Left ventricle myocardium inferior (tissue), 1 donor: ENCODE results near the gene ZNF664. TPM values are rescaled to one million over a fixed set of nuclear protein-coding genes. Genes with fewer than 3 reads are reported as not detected.
A peak's percentile ranks its signal among the peaks of the same experiment; 100 is the strongest.

Experiments
- DNase-seq: peaks from one replicate; pipeline ENCODE4 v3.0.0-alpha.2; 2020
- H3K27ac ChIP-seq: fragments of 200-600 bp; replicated peaks from 2 replicates; pipeline ENCODE4 v1.8.0; 2021
- H3K27me3 ChIP-seq: fragments of 200-600 bp; 2 replicates; pipeline ENCODE4 v1.8.0; 2021; ENCODE audit warnings: low read depth
- H3K36me3 ChIP-seq: fragments of 200-600 bp; 2 replicates; pipeline ENCODE4 v1.8.0; 2021
- H3K4me1 ChIP-seq: fragments of 200-600 bp; 2 replicates; pipeline ENCODE4 v1.8.0; 2021
- H3K4me3 ChIP-seq: fragments of 200-600 bp; 2 replicates; pipeline ENCODE4 v1.8.0; 2021; ENCODE audit warnings: mild to moderate bottlenecking, moderate library complexity
- H3K9me3 ChIP-seq: fragments of 200-600 bp; replicated peaks from 2 replicates; pipeline ENCODE4 v1.8.0; 2021
- CTCF ChIP-seq: fragments of 200-600 bp; IDR thresholded peaks from 2 replicates; pipeline ENCODE4 v1.8.0; 2021; ENCODE audit warnings: antibody characterized with exemption, mild to moderate bottlenecking, borderline replicate concordance
- intact Hi-C: fragments of 100-400 bp; cut with micrococcal nuclease; formaldehyde crosslinking; loops from one replicate; pipeline ENCODE4 v1.11.0; 2022
- total RNA-seq: library from RNA; stranded (reverse); fragmentation: NEBNext Ultra II Directional; extraction: Animal tissue kit (Norgen Biotek cat#: 25700); gene quantifications from one replicate; pipeline ENCODE4 v1.2.1, GENCODE V29; 2021
- donor health status: DM: no; HTN: yes; CAD: no; lungs with severe emphysema.

The ZNF664 gene
- total RNA-seq, 1 donor from 2014 or later, result 80.7 TPM

- Histone ChIP-seq H3K9me3 (no peaks in the 10 kb centered on the region), H3K4me1 (peaks cover 92% of the 10 kb centered on the region), H3K4me3 (no peak overlapping the region), H3K27me3 (no peaks in the 10 kb centered on the region), H3K27ac (peak overlapping the region; percentile 15), H3K36me3 (peaks cover 25% of the 10 kb centered on the region)
- no peak for TF ChIP-seq CTCF
- DNase-seq, result no peak
- intact Hi-C loops, result no loop called here
Measured at GRCh38 chr12:123992118-123992825, 19.3 kb downstream of the ZNF664 start.

GRCh38 chr12:123995023-123995748, 22.2 kb downstream of the ZNF664 start:
- Histone ChIP-seq H3K36me3 (peaks cover 19% of the 10 kb centered on the region), H3K4me3 (no peak overlapping the region), H3K27me3 (no peaks in the 10 kb centered on the region), H3K27ac (peak overlapping the region; percentile 10), H3K9me3 (no peaks in the 10 kb centered on the region), H3K4me1 (peaks cover 95% of the 10 kb centered on the region)
- intact Hi-C loops, result no loop called here
- no peak for DNase-seq
- no peak for TF ChIP-seq CTCF

GRCh38 chr12:123996581-123996980, 23.6 kb downstream of the ZNF664 start:
- Histone ChIP-seq H3K4me1 (peaks cover 88% of the 10 kb centered on the region), H3K36me3 (peaks cover 18% of the 10 kb centered on the region), H3K4me3 (no peak overlapping the region), H3K27ac (no peak overlapping the region), H3K9me3 (no peaks in the 10 kb centered on the region), H3K27me3 (no peaks in the 10 kb centered on the region)
- no peak for DNase-seq
- intact Hi-C loops, result no loop called here
- TF ChIP-seq CTCF, result no peak

- H3K36me3 ChIP-seq, result peaks cover 23% of the 10 kb centered on the region
- intact Hi-C loops, result no loop called here
Measured at GRCh38 chr12:123997033-123997822, 24.2 kb downstream of the ZNF664 start.

More at GRCh38 chr12:123997033-123997822, 24.2 kb downstream of the ZNF664 start:
- TF ChIP-seq CTCF, result no peak
- H3K4me1 ChIP-seq, result peaks cover 89% of the 10 kb centered on the region
- H3K27ac ChIP-seq, result no peak overlapping the region
- DNase-seq, result no peak
- H3K4me3 ChIP-seq, result no peak overlapping the region
- H3K9me3 ChIP-seq, result no peaks in the 10 kb centered on the region
- H3K27me3 ChIP-seq, result no peaks in the 10 kb centered on the region
